Astrocyte (in vitro differentiated cells and primary cell): ENCODE results near the gene SECISBP2. TPM values are rescaled to one million over a fixed set of nuclear protein-coding genes. Genes with fewer than 3 reads are reported as not detected.

ENCODE experiments used
- DNase-seq: peaks from one replicate; pipeline ENCODE4 v3.0.0-alpha.2; 2010; ENCODE audit warnings: low read depth
- FAIRE-seq: peaks from 2 replicates; lab custom pipeline; 2011; peaks lifted over from hg19 to GRCh38; lab: Jason Lieb, UNC
- H2AFZ ChIP-seq: 2 replicates; pipeline ENCODE4 v1.6.0; 2012; ENCODE audit warnings: low read depth, low read length, inconsistent platforms
- H3K27ac ChIP-seq: 2 replicates; pipeline ENCODE4 v1.5.1; 2011; ENCODE audit warnings: low read depth, low read length, inconsistent platforms
- H3K27me3 ChIP-seq: 2 replicates; pipeline ENCODE4 v1.6.0; 2011; ENCODE audit warnings: low read length, inconsistent platforms; ENCODE audit not compliant: insufficient read depth
- H3K36me3 ChIP-seq: 2 replicates; pipeline ENCODE4 v1.5.1; 2011; ENCODE audit warnings: low read length, inconsistent platforms; ENCODE audit not compliant: insufficient read depth
- H3K4me1 ChIP-seq: 2 replicates; pipeline ENCODE4 v1.5.1; 2011; ENCODE audit warnings: low read length, inconsistent platforms; ENCODE audit not compliant: insufficient read depth
- H3K4me2 ChIP-seq: 2 replicates; pipeline ENCODE4 v1.6.0; 2012; ENCODE audit warnings: low read length, inconsistent platforms
- H3K4me3 ChIP-seq: 2 replicates; pipeline ENCODE4 v1.5.1; 2011; ENCODE audit warnings: low read depth, mild to moderate bottlenecking, low read length, inconsistent platforms; ENCODE audit not compliant: insufficient read depth
- H3K79me2 ChIP-seq: 2 replicates; pipeline ENCODE4 v1.6.0; 2012; ENCODE audit warnings: mild to moderate bottlenecking, low read length, inconsistent platforms; ENCODE audit not compliant: insufficient read depth
- H3K9ac ChIP-seq: 2 replicates; pipeline ENCODE4 v1.6.0; 2012; ENCODE audit warnings: mild to moderate bottlenecking, low read length, inconsistent platforms
- H3K9me3 ChIP-seq: 2 replicates; pipeline ENCODE4 v1.5.1; 2012; ENCODE audit warnings: low read depth, mild to moderate bottlenecking, low read length, inconsistent platforms; ENCODE audit not compliant: insufficient read depth
- H4K20me1 ChIP-seq: 2 replicates; pipeline ENCODE4 v1.6.0; 2012; ENCODE audit warnings: low read length, inconsistent platforms; ENCODE audit not compliant: insufficient read depth
- H3K27ac Mint-ChIP-seq: one replicate; pipeline ENCODE4 v1.8.0; 2021; ENCODE audit warnings: mild to moderate bottlenecking, mixed read lengths; ENCODE audit not compliant: unreplicated experiment
- H3K27me3 Mint-ChIP-seq: one replicate; pipeline ENCODE4 v1.8.0; 2021; ENCODE audit warnings: low read depth, mixed read lengths; ENCODE audit not compliant: unreplicated experiment
- H3K36me3 Mint-ChIP-seq: one replicate; pipeline ENCODE4 v1.8.0; 2021; ENCODE audit warnings: low read depth, mixed read lengths; ENCODE audit not compliant: unreplicated experiment
- H3K4me1 Mint-ChIP-seq: one replicate; pipeline ENCODE4 v1.8.0; 2021; ENCODE audit warnings: low read depth, mixed read lengths; ENCODE audit not compliant: unreplicated experiment
- H3K4me3 Mint-ChIP-seq: one replicate; pipeline ENCODE4 v1.8.0; 2021; ENCODE audit warnings: mild to moderate bottlenecking, moderate library complexity, mixed read lengths; ENCODE audit not compliant: unreplicated experiment
- H3K9me3 Mint-ChIP-seq: one replicate; pipeline ENCODE4 v1.8.0; 2021; ENCODE audit warnings: mild to moderate bottlenecking, mixed read lengths; ENCODE audit not compliant: unreplicated experiment
- CTCF ChIP-seq: IDR thresholded peaks from 2 replicates; pipeline ENCODE4 v1.5.1; 2011; ENCODE audit warnings: low read depth, mild to moderate bottlenecking, inconsistent platforms, low read length, moderate library complexity; ENCODE audit not compliant: insufficient read depth
- EZH2 ChIP-seq: IDR thresholded peaks from 2 replicates; pipeline ENCODE4 v1.6.1; 2012; ENCODE audit warnings: mild to moderate bottlenecking, low read length, inconsistent platforms; ENCODE audit not compliant: insufficient read depth
- total RNA-seq: library from RNA; stranded (reverse); gene quantifications from 2 replicates; pipeline ENCODE4 v1.2.1, GENCODE V29; 2021

The SECISBP2 gene
- total RNA-seq, 1 donor from 2014 or later: 19.0 TPM

- H3K4me1 ChIP-seq: no peaks in the 10 kb centered on the region
- Mint-ChIP-seq H3K27me3 (no peaks in the 10 kb centered on the region), H3K4me1 (peaks cover 10% of the 10 kb centered on the region), H3K36me3 (peaks cover 24% of the 10 kb centered on the region), H3K9me3 (no peaks in the 10 kb centered on the region), H3K4me3 (no peak overlapping the region), H3K27ac (no peak overlapping the region)
- TF ChIP-seq CTCF: no peak
- no peak for TF ChIP-seq EZH2
- no peak for FAIRE-seq
- H3K27ac ChIP-seq: no peak overlapping the region
- no peak overlapping the region for H3K4me2 ChIP-seq
- no peak overlapping the region for H3K4me3 ChIP-seq
- H2AFZ ChIP-seq: no peak overlapping the region
- peaks cover 55% of the 10 kb centered on the region for H3K36me3 ChIP-seq
- no peaks in the 10 kb centered on the region for H3K79me2 ChIP-seq
- no peaks in the 10 kb centered on the region for H3K27me3 ChIP-seq
- H4K20me1 ChIP-seq: peaks cover 9% of the 10 kb centered on the region
- H3K9me3 ChIP-seq: no peaks in the 10 kb centered on the region
- H3K9ac ChIP-seq: no peak overlapping the region
- DNase-seq: no peak
These were observed 27.2 kb downstream of the SECISBP2 start for GRCh38 chr9:89345476-89345875.

GRCh38 chr9:89346696-89347095 is 28.4 kb downstream of the SECISBP2 start:
- H3K27me3 ChIP-seq: no peaks in the 10 kb centered on the region
- TF ChIP-seq EZH2 (no peak), CTCF (no peak)
- no peak overlapping the region for H3K27ac Mint-ChIP-seq
- no peaks in the 10 kb centered on the region for H3K9me3 ChIP-seq
- peaks cover 61% of the 10 kb centered on the region for H3K36me3 ChIP-seq
- no peaks in the 10 kb centered on the region for H3K79me2 ChIP-seq
- H3K36me3 Mint-ChIP-seq: peaks cover 24% of the 10 kb centered on the region
- H4K20me1 ChIP-seq: peaks cover 10% of the 10 kb centered on the region
- no peak overlapping the region for H3K9ac ChIP-seq
- H3K4me3 Mint-ChIP-seq: no peak overlapping the region
- DNase-seq (no peak), FAIRE-seq (no peak)
- no peaks in the 10 kb centered on the region for H3K27me3 Mint-ChIP-seq
- H3K4me2 ChIP-seq: no peak overlapping the region
- no peaks in the 10 kb centered on the region for H3K4me1 ChIP-seq
- peaks cover 10% of the 10 kb centered on the region for H3K4me1 Mint-ChIP-seq
- no peaks in the 10 kb centered on the region for H3K9me3 Mint-ChIP-seq
- no peak overlapping the region for H3K27ac ChIP-seq
- no peak overlapping the region for H3K4me3 ChIP-seq
- H2AFZ ChIP-seq: no peak overlapping the region

GRCh38 chr9:89347651-89348050 is 29.4 kb downstream of the SECISBP2 start:
- peaks cover 31% of the 10 kb centered on the region for H3K36me3 Mint-ChIP-seq
- no peak overlapping the region for H3K4me2 ChIP-seq
- DNase-seq: no peak
- no peak for FAIRE-seq
- H3K9ac ChIP-seq: no peak overlapping the region
- no peak overlapping the region for H3K4me3 Mint-ChIP-seq
- no peaks in the 10 kb centered on the region for H3K27me3 Mint-ChIP-seq
- no peak for TF ChIP-seq CTCF
- no peak for TF ChIP-seq EZH2
- no peaks in the 10 kb centered on the region for H3K27me3 ChIP-seq
- H2AFZ ChIP-seq: no peak overlapping the region
- no peaks in the 10 kb centered on the region for H3K79me2 ChIP-seq
- peaks cover 17% of the 10 kb centered on the region for H4K20me1 ChIP-seq
- no peak overlapping the region for H3K27ac ChIP-seq
- H3K4me1 Mint-ChIP-seq: peaks cover 3% of the 10 kb centered on the region
- peaks cover 60% of the 10 kb centered on the region for H3K36me3 ChIP-seq
- H3K9me3 ChIP-seq: no peaks in the 10 kb centered on the region
- H3K9me3 Mint-ChIP-seq: no peaks in the 10 kb centered on the region
- H3K4me1 ChIP-seq: no peaks in the 10 kb centered on the region
- H3K4me3 ChIP-seq: no peak overlapping the region
- H3K27ac Mint-ChIP-seq: no peak overlapping the region
